22Rv1 (cell line): Measurements from ENCODE around the gene RFTN1.

Experiments used
- H3K27ac ChIP-seq: fragments of 450-650 bp; 2 replicates; pipeline ENCODE4 v1.5.1; 2017
- CTCF ChIP-seq: fragments of 450-650 bp; IDR thresholded peaks from 2 replicates; pipeline ENCODE4 v1.5.1; 2017; ENCODE audit warnings: mild to moderate bottlenecking
- ZFX ChIP-seq: fragments of 450-650 bp; IDR thresholded peaks from 2 replicates; pipeline ENCODE4 v1.6.1; 2017; ENCODE audit warnings: antibody characterized with exemption, borderline replicate concordance

Gene RFTN1

GRCh38 chr3:16298891-16299290 lies 214.6 kb downstream of the RFTN1 start:
- TF ChIP-seq ZFX (no peak), CTCF (no peak)
- H3K27ac ChIP-seq, result no peak overlapping the region

DNA sequence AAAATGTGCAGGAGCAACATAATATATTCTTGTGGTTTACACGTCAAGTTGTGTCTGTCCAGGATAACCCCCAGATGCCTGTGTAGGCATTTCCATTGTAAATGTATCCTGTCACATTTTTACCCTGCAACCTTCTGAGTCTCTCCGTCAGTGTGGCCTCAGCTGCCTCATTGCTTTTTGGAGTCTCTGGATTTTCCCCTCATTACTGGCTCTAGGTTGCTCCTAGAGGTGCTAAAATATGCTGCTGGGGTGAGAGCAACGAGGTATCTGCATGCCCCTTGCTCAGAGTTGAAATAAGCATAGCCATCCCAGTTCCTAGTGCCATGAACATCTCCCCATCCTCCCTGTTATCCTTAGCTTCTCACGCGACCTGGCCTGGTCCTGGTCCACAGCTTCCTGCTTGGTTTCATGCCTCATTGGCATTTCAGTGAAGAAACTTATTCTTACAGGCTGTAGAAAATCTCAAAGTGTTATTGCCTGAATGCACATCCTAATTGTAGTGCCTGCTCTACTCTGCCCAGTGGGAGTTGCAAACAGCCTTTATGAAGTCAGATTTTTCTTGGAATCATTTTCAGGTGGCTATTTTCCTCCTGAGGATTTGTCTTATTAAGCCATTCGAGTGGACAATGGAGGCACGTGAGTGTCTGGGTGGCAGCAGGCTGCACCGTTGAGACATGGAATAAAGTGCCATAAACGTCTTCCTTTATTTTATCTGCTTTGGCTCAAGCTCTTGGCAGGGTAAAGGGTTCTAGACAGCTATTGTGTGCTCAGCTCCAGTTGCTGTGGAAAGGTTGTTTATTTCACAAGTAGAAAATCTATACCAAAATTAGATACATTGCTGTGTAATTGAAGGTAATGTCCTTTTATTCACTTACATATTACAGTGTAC lies 215.3 kb downstream of the RFTN1 start:
- no peak for TF ChIP-seq CTCF
- H3K27ac ChIP-seq, result no peak overlapping the region

- H3K27ac ChIP-seq, result no peak overlapping the region
These were observed 218.1 kb downstream of the RFTN1 start for GRCh38 chr3:16295298-16295890.

DNA sequence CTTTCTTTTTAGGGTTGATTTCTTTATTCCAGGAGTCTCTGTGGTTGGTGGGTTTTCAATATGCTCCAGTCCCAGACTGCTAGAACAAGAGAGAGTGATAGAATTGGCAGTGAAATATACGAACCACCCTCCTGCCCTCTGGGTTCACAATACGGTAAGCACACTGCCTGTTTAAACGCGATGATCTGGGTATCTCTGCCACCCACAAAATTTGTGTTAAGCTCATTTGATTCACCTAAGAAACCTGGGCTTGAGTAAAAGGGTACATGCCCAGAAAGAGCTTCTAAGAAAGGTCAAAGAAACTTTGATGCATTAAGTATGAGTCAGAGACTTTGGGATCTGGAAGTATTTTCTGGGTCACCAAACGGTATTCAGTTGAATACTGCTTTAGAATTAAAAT lies 218.7 kb downstream of the RFTN1 start:
- no peak for TF ChIP-seq ZFX
- TF ChIP-seq CTCF, result no peak
- no peak overlapping the region for H3K27ac ChIP-seq

More at GRCh38 chr3:16295298-16295890, 218.1 kb downstream of the RFTN1 start:
- no peak for TF ChIP-seq CTCF
- no peak for TF ChIP-seq ZFX

DNA sequence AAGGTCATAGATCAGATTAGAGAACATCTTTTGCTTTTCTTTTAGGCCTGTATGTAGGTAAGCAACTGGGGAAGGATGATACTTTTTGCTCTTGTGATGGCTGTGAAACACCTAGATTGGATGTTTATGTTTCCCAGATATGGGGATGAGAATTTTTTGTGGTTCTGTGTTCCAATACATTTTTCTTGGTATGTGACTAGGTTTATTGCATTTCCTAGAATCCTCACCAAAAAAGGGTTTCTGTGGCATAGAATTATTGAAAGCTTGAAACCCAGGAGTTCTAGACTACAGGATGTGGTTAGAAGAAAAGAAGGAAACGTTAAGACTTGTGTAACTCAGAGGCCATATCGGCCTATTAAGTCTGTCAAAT lies 222.7 kb downstream of the RFTN1 start:
- TF ChIP-seq ZFX, result no peak
- TF ChIP-seq CTCF, result no peak
- H3K27ac ChIP-seq, result no peak overlapping the region

- H3K27ac ChIP-seq, result no peak overlapping the region
- peak; percentile 81 for TF ChIP-seq CTCF
- no peak for TF ChIP-seq ZFX
These were observed 223.3 kb downstream of the RFTN1 start for GRCh38 chr3:16290007-16290826.
